PC-3 (cell line): ENCODE results near the gene MAML2. TPM values are rescaled to one million over a fixed set of nuclear protein-coding genes. Genes with fewer than 3 reads are reported as not detected.

Source experiments
- ATAC-seq: fragments of 200-7000 bp; cut with Tn5 transposase; 2 replicates; pipeline ENCODE4 v1.9.1; 2020; ENCODE audit warnings: mild to moderate bottlenecking, moderate library complexity
- BruUV-seq: library from RNA; stranded (reverse); fragments of 400-500 nt; replicated peaks from 2 replicates; lab custom pipeline; 2021; lab: Mats Ljungman, UMichigan
- CTCF ChIA-PET: fragments of 300-600 bp; sonication (Branson Sonifier 250); formaldehyde crosslinking; loops from one replicate; lab custom pipeline; 2022; ENCODE audit warnings: antibody characterized with exemption; lab: Charles Lee
- POLR2A ChIA-PET: fragments of 300-600 bp; sonication (Branson Sonifier 250); formaldehyde crosslinking; loops from one replicate; lab custom pipeline; 2022; ENCODE audit warnings: antibody characterized with exemption; ENCODE audit not compliant: unreplicated experiment; lab: Charles Lee
- DNase-seq: peaks from one replicate; pipeline ENCODE4 v3.0.0-alpha.2; 2015
- H2AFZ ChIP-seq: fragments of 300-600 bp; sonication (generic); 2 replicates; pipeline ENCODE4 v1.6.0; 2016; ENCODE audit warnings: antibody characterized with exemption, low read length
- H3F3A ChIP-seq: fragments of 300-600 bp; sonication (generic); one replicate; pipeline ENCODE4 v1.6.0; 2017; ENCODE audit warnings: antibody characterized with exemption, low read length, control low read depth, mild to moderate bottlenecking; ENCODE audit not compliant: unreplicated experiment
- H3K27ac ChIP-seq: fragments of 300-600 bp; sonication (generic); 2 replicates; pipeline ENCODE4 v1.5.1; 2016; ENCODE audit warnings: mild to moderate bottlenecking, low read length
- H3K27me3 ChIP-seq: fragments of 300-600 bp; sonication (generic); 2 replicates; pipeline ENCODE4 v1.6.1; 2016; ENCODE audit warnings: low read length, mixed read lengths
- H3K36me3 ChIP-seq: fragments of 300-600 bp; sonication (generic); 2 replicates; pipeline ENCODE4 v1.6.1; 2016; ENCODE audit warnings: low read depth, mixed run types, low read length, mixed read lengths
- H3K4me1 ChIP-seq: fragments of 300-600 bp; sonication (generic); 2 replicates; pipeline ENCODE4 v1.5.1; 2016; ENCODE audit warnings: low read length; ENCODE audit not compliant: insufficient read depth
- H3K4me2 ChIP-seq: fragments of 300-600 bp; sonication (generic); 2 replicates; pipeline ENCODE4 v1.6.0; 2016; ENCODE audit warnings: low read length
- H3K4me3 ChIP-seq: fragments of 300-600 bp; sonication (generic); 2 replicates; pipeline ENCODE4 v1.5.1; 2016; ENCODE audit warnings: mild to moderate bottlenecking, low read length, mixed read lengths
- H3K79me2 ChIP-seq: fragments of 300-600 bp; sonication (generic); 2 replicates; pipeline ENCODE4 v1.6.1; 2017; ENCODE audit warnings: low read length, mixed read lengths
- H3K9ac ChIP-seq: fragments of 300-600 bp; sonication (generic); 2 replicates; pipeline ENCODE4 v1.6.0; 2016; ENCODE audit warnings: mild to moderate bottlenecking, low read length
- H3K9me2 ChIP-seq: fragments of 300-600 bp; sonication (generic); replicated peaks from 2 replicates; pipeline ENCODE4 v1.6.1; 2016; ENCODE audit warnings: mixed run types, low read length, mixed read lengths
- H3K9me3 ChIP-seq: fragments of 300-600 bp; sonication (generic); 2 replicates; pipeline ENCODE4 v1.6.1; 2016; ENCODE audit warnings: low read length, mixed read lengths
- H4K20me1 ChIP-seq: fragments of 300-600 bp; sonication (generic); 2 replicates; pipeline ENCODE4 v1.6.1; 2016; ENCODE audit warnings: low read length, mixed read lengths
- EZH2 ChIP-seq: fragments of 300-600 bp; sonication (generic); IDR thresholded peaks from one replicate; pipeline ENCODE4 v1.6.1; 2017; ENCODE audit warnings: antibody characterized with exemption, mild to moderate bottlenecking, low read length; ENCODE audit not compliant: unreplicated experiment
- EZH2phosphoT487 ChIP-seq: fragments of 300-600 bp; sonication (generic); IDR thresholded peaks from 2 replicates; pipeline ENCODE4 v1.6.1; 2018; ENCODE audit warnings: mild to moderate bottlenecking, antibody characterized with exemption, low read length, borderline replicate concordance
- intact Hi-C: fragments of 100-400 bp; cut with micrococcal nuclease; formaldehyde crosslinking; loops from 2 replicates; pipeline ENCODE4 v1.9.0; 2023
- total RNA-seq: library from RNA; depleted of rRNA; stranded (reverse); fragments of >200 nt; gene quantifications from 2 replicates; pipeline ENCODE4 v1.2.3, GENCODE V29; 2014
- TF ChIP-seq, protein P1 (sequence below): fragments of 300-600 bp; sonication (generic); conservative IDR thresholded peaks from 2 replicates; pipeline ENCODE4 v1.5.1; 2017; ENCODE audit warnings: antibody characterized with exemption, low read depth, mild to moderate bottlenecking, low read length

Gene MAML2
- total RNA-seq, 1 experiment from 2014 or later = 10.9 TPM

DNA sequence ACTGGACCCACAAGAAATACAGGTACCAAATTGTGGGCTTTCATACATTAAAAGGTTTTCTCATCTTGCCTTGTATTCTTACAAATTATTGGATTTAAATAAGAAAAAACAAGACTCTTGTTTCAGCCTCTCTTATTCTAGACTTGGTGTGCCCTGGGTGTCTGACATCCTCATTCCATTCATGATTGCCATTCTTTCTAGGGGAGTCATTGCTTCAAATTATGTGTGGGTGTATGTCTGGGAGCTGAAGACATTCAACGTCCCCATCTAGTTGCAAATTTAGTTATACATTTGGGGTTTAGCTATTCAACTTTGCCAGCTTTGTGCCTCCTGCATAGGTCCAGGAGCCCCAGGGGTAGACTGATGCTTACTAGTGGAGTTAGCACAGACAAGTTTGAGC is 18.1 kb downstream of the MAML2 start:
- no peak overlapping the region for H3K4me3 ChIP-seq

DNA sequence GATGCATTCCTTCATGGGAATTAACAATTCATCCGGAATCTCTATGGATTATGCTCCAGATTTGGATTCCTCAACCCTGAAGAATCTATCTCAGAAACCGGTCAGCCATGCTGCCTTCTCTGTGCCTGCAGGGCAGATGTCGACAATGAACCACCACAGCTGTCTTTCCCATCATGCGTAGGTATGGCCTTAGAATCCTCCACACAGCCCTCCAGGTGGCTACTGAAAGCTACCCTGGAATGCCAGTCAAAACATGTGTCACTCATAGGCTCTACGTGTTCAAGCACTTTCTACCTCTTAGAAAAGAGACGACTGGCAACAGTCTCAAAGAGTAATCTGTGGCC is 19.4 kb downstream of the MAML2 start:
- POLR2A ChIA-PET = no interaction called here
- H4K20me1 ChIP-seq = no peaks in the 10 kb centered on the region
- no TSS peak for BruUV-seq
- no peaks in the 10 kb centered on the region for H3K36me3 ChIP-seq
- intact Hi-C loops = no loop called here
- no peak overlapping the region for H2AFZ ChIP-seq
- TF ChIP-seq EZH2 = no peak
- TF ChIP-seq EZH2phosphoT487 = no peak
- TF ChIP-seq, protein P1, sequence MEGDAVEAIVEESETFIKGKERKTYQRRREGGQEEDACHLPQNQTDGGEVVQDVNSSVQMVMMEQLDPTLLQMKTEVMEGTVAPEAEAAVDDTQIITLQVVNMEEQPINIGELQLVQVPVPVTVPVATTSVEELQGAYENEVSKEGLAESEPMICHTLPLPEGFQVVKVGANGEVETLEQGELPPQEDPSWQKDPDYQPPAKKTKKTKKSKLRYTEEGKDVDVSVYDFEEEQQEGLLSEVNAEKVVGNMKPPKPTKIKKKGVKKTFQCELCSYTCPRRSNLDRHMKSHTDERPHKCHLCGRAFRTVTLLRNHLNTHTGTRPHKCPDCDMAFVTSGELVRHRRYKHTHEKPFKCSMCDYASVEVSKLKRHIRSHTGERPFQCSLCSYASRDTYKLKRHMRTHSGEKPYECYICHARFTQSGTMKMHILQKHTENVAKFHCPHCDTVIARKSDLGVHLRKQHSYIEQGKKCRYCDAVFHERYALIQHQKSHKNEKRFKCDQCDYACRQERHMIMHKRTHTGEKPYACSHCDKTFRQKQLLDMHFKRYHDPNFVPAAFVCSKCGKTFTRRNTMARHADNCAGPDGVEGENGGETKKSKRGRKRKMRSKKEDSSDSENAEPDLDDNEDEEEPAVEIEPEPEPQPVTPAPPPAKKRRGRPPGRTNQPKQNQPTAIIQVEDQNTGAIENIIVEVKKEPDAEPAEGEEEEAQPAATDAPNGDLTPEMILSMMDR = no peak
- no peak overlapping the region for H3K4me3 ChIP-seq
- no peak for DNase-seq
- ATAC-seq = no peak
- no peaks in the 10 kb centered on the region for H3K9me3 ChIP-seq
- no peak overlapping the region for H3K4me2 ChIP-seq
- no peaks in the 10 kb centered on the region for H3K9me2 ChIP-seq
- peaks cover 24% of the 10 kb centered on the region for H3K4me1 ChIP-seq
- CTCF ChIA-PET = no interaction called here
- H3K27ac ChIP-seq = no peak overlapping the region
- H3K79me2 ChIP-seq = peaks cover 20% of the 10 kb centered on the region; the same call in 1 of the 2 replicates
- H3F3A ChIP-seq = no peaks in the 10 kb centered on the region
- H3K9ac ChIP-seq = no peak overlapping the region
- no peaks in the 10 kb centered on the region for H3K27me3 ChIP-seq

More for the DNA sequence above, 18.1 kb downstream of the MAML2 start:
- intact Hi-C loops = no loop called here
- H3K27me3 ChIP-seq = no peaks in the 10 kb centered on the region
- ChIA-PET CTCF (no interaction called here), POLR2A (no interaction called here)
- ATAC-seq (peak; percentile 21), DNase-seq (peak; percentile 66)
- no peaks in the 10 kb centered on the region for H3K9me3 ChIP-seq
- TF ChIP-seq EZH2phosphoT487 = no peak
- TF ChIP-seq, protein P1 = no peak
- no peak for TF ChIP-seq EZH2
- peak overlapping the region; percentile 28 for H3K4me2 ChIP-seq
- H3K9me2 ChIP-seq = no peaks in the 10 kb centered on the region
- H4K20me1 ChIP-seq = no peaks in the 10 kb centered on the region
- no peak overlapping the region for H2AFZ ChIP-seq
- no peak overlapping the region for H3K27ac ChIP-seq
- no TSS peak for BruUV-seq
- no peak overlapping the region for H3K9ac ChIP-seq
- H3K36me3 ChIP-seq = no peaks in the 10 kb centered on the region
- peaks cover 20% of the 10 kb centered on the region; the same call in 1 of the 2 replicates for H3K79me2 ChIP-seq
- peaks cover 37% of the 10 kb centered on the region for H3K4me1 ChIP-seq
- H3F3A ChIP-seq = no peaks in the 10 kb centered on the region

DNA sequence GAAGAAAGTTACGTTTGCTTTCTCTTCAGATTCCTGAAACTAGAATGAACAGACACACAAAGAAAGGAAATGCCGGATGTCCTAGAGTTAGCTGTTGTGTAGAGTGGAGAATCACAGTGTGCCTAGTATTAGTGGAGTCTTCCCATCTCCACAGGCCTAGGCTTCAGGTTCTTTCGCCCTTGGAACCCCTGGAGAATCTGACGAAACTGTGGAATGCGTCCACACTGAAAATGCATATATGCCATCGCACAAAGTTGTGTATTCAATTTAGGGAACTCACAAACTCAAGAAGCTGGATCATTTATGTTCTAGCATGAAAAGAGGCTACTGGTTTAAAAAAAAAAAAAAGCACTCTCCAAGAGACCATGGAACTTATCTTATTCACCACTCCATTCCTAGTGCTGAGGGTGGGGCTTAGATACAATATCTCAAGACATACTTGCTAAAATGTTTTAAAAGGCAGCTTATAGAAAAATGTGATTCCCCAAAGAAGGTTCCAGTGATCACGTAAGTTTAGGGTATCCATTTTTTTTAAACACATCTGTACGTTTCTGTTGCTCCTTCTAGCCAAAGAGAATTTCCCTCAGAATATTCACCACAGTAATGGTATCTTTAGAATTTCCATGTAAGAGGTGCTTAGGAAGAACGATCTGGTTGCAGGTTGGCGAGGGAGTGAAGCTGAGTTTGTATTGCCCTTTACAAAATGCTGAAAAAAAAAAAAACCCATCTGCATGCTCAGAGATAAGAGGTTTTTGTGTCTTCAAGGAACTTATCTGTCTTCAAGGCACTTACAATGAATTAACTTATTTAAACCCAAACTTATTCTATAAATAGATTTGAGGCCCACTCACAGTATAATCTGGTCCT is 20.0 kb downstream of the MAML2 start:
- no peak overlapping the region for H2AFZ ChIP-seq
- H3K9ac ChIP-seq = no peak overlapping the region
- H3K4me3 ChIP-seq = no peak overlapping the region
- H3K4me1 ChIP-seq = peaks cover 19% of the 10 kb centered on the region
- BruUV-seq = no TSS peak
- H3K79me2 ChIP-seq = peaks cover 21% of the 10 kb centered on the region; the same call in 1 of the 2 replicates
- no peaks in the 10 kb centered on the region for H3K36me3 ChIP-seq
- H3K27me3 ChIP-seq = no peaks in the 10 kb centered on the region
- CTCF ChIA-PET = no interaction called here
- no peaks in the 10 kb centered on the region for H3K9me2 ChIP-seq
- intact Hi-C loops = no loop called here
- ATAC-seq (no peak), DNase-seq (no peak)
- TF ChIP-seq, protein P1 = no peak
- no peak for TF ChIP-seq EZH2
- TF ChIP-seq EZH2phosphoT487 = no peak
- no peaks in the 10 kb centered on the region for H3F3A ChIP-seq
- no peak overlapping the region for H3K4me2 ChIP-seq
- POLR2A ChIA-PET = no interaction called here
- H3K27ac ChIP-seq = no peak overlapping the region
- H4K20me1 ChIP-seq = no peaks in the 10 kb centered on the region
- H3K9me3 ChIP-seq = no peaks in the 10 kb centered on the region
